Hepatocyte (in vitro differentiated cells): ENCODE data around the gene CNTN4.

ENCODE experiments used
- CTCF ChIP-seq: fragments of 200-600 bp; sonication (generic); IDR thresholded peaks from 2 replicates; pipeline ENCODE4 v1.5.1; 2016; ENCODE audit warnings: antibody characterized with exemption, mild to moderate bottlenecking; ENCODE audit not compliant: poor library complexity
- EZH2 ChIP-seq: fragments of 200-600 bp; sonication (generic); IDR thresholded peaks from 2 replicates; pipeline ENCODE4 v1.6.1; 2016; ENCODE audit warnings: antibody characterized with exemption, mild to moderate bottlenecking, borderline replicate concordance
- EZH2phosphoT487 ChIP-seq: fragments of 200-600 bp; sonication (generic); IDR thresholded peaks from one replicate; pipeline ENCODE4 v1.6.1; 2018; ENCODE audit warnings: antibody characterized with exemption, mild to moderate bottlenecking, low read depth, moderate library complexity; ENCODE audit not compliant: unreplicated experiment, severe bottlenecking

DNA sequence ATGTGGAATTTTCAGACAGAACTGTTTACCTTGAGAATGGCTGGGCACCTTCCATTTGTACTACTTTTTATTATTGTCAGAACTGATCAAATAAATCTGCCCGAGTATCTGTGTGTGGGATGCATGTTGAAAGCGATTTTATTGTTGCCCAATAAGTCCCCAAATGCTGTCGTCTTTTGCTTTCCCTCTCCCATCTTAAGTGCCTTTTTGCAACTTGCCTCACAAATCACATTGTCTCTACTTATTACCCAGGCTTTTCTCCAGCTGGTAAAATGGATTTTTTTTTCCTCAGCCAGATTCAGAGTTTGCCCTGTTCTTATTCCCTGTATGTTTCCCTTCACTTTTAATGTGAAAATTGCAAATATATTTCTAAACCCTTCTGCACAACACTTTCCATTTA, 163.1 kb downstream of the CNTN4 start:
- TF ChIP-seq EZH2phosphoT487 (no peak), CTCF (no peak), EZH2 (no peak)
